Measurements from ENCODE around the gene PIGQ. TPM values are rescaled to one million over a fixed set of nuclear protein-coding genes. Genes with fewer than 3 reads are reported as not detected.

PIGQ gene
- total RNA-seq, 1 experiment from 2014 or later: 72.5 TPM

- H3K27ac ChIP-seq: no peak overlapping the region
- ChIA-PET POLR2A (ENCODE audit: unreplicated experiment) (no interaction called here), CTCF (no interaction called here)
- no peak overlapping the region for H3K4me2 ChIP-seq
- H3K4me3 ChIP-seq: no peak overlapping the region
- no peaks in the 10 kb centered on the region for H3K9me2 ChIP-seq (ENCODE audit: insufficient read depth)
- TF ChIP-seq EZH2 (IDR thresholded peaks at IDR 0.05; ENCODE audit: low read depth): no peak
- no peak for TF ChIP-seq CTCF (conservative IDR thresholded peaks at IDR 0.05)
- peaks cover 19% of the 10 kb centered on the region for H3K79me2 ChIP-seq (ENCODE audit: low read depth)
- H2AFZ ChIP-seq: no peak overlapping the region
- H3K4me1 ChIP-seq (replicated peaks; ENCODE audit: insufficient read depth): peaks cover 18% of the 10 kb centered on the region
- intact Hi-C loops (cut with micrococcal nuclease; ENCODE audit: unreplicated experiment): no loop called here
- no TSS peak for BruUV-seq (replicated peaks)
- H3K27me3 ChIP-seq (ENCODE audit: insufficient read depth, low read depth): no peaks in the 10 kb centered on the region
- no peaks in the 10 kb centered on the region for H3K9me3 ChIP-seq (ENCODE audit: insufficient read depth, low read depth)
- H3K36me3 ChIP-seq (ENCODE audit: low read depth): no peaks in the 10 kb centered on the region
- peaks cover 14% of the 10 kb centered on the region; the same call in 1 of the 2 replicates for H3F3A ChIP-seq (ENCODE audit: insufficient read depth, low read depth)
- 0 out of 2 replicates have a peak, but pooled peaks cover 6% of the 10 kb centered on the region for H4K20me1 ChIP-seq (ENCODE audit: insufficient read depth)
- DNase-seq: no peak
These were observed 62.9 kb downstream of the PIGQ start for GRCh38 chr16:632486-633335.

GRCh38 chr16:633336-634050, 63.7 kb downstream of the PIGQ start:
- H3K79me2 ChIP-seq (ENCODE audit: low read depth): peaks cover 19% of the 10 kb centered on the region
- no peak overlapping the region for H3K27ac ChIP-seq
- TF ChIP-seq CTCF (conservative IDR thresholded peaks at IDR 0.05): no peak
- TF ChIP-seq EZH2 (IDR thresholded peaks at IDR 0.05; ENCODE audit: low read depth): no peak
- H3K36me3 ChIP-seq (ENCODE audit: low read depth): no peaks in the 10 kb centered on the region
- ChIA-PET CTCF (no interaction called here), POLR2A (ENCODE audit: unreplicated experiment) (no interaction called here)
- intact Hi-C loops (cut with micrococcal nuclease; ENCODE audit: unreplicated experiment): no loop called here
- no peaks in the 10 kb centered on the region for H3K27me3 ChIP-seq (ENCODE audit: insufficient read depth, low read depth)
- DNase-seq: no peak
- no peak overlapping the region for H3K4me3 ChIP-seq
- no peaks in the 10 kb centered on the region for H3K9me2 ChIP-seq (ENCODE audit: insufficient read depth)
- no peaks in the 10 kb centered on the region for H3K9me3 ChIP-seq (ENCODE audit: insufficient read depth, low read depth)
- BruUV-seq (replicated peaks): no TSS peak
- no peak overlapping the region for H2AFZ ChIP-seq
- no peak overlapping the region for H3K4me2 ChIP-seq
- H3F3A ChIP-seq (ENCODE audit: insufficient read depth, low read depth): peaks cover 6% of the 10 kb centered on the region; the same call in 1 of the 2 replicates
- H4K20me1 ChIP-seq (ENCODE audit: insufficient read depth): 0 out of 2 replicates have a peak, but pooled peaks cover 6% of the 10 kb centered on the region
- peaks cover 17% of the 10 kb centered on the region; the same call in 1 of the 2 replicates for H3K4me1 ChIP-seq (replicated peaks; ENCODE audit: insufficient read depth)

Small RNA genes within 50 kb of the gene (microRNA-seq; reads per million reads assigned to microRNA genes)
- 5.4 reads per million for gene MIR3176 (ENCODE audit: borderline number of aligned reads, borderline replicate concordance)
- gene MIR5587 (ENCODE audit: borderline number of aligned reads, borderline replicate concordance): not detected

Other genes with a start within 250 kb of the PIGQ start
- gene AXIN1, start 217.2 kb upstream of the PIGQ start, total RNA-seq (2021): 42.0 and 51.2 TPM in 2 replicates
- gene MRPL28, start 199.4 kb upstream of the PIGQ start, total RNA-seq (2021): 130 and 150 TPM in 2 replicates
- 41.4 and 45.6 TPM in 2 replicates for gene PGAP6, start 188.0 kb upstream of the PIGQ start, total RNA-seq (2021)
- gene NME4, start 172.8 kb upstream of the PIGQ start, total RNA-seq (2021): 157 and 159 TPM in 2 replicates
- 65.4 and 78.4 TPM in 2 replicates for gene DECR2, start 168.1 kb upstream of the PIGQ start, total RNA-seq (2021)
- 38.4 and 42.4 TPM in 2 replicates for gene RAB11FIP3, start 144.3 kb upstream of the PIGQ start, total RNA-seq (2021)
- 66.8 and 68.9 TPM in 2 replicates for gene CAPN15, start 42.3 kb upstream of the PIGQ start, total RNA-seq (2021)
- gene PRR35, start 9.6 kb upstream of the PIGQ start, total RNA-seq (2021): 0.35 TPM in 1 of 2 replicates, not detected in the other
- not detected in 2 replicates for gene NHLRC4, start 3.0 kb upstream of the PIGQ start, total RNA-seq (2021)
- gene RAB40C, start 20.1 kb downstream of the PIGQ start, total RNA-seq (2021): 43.6 and 47.1 TPM in 2 replicates
- 6.9 and 9.2 TPM in 2 replicates for gene WFIKKN1, start 61.0 kb downstream of the PIGQ start, total RNA-seq (2021)
- 144 and 158 TPM in 2 replicates for gene METTL26, start 66.3 kb downstream of the PIGQ start, total RNA-seq (2021)
- gene MCRIP2, start 71.9 kb downstream of the PIGQ start, total RNA-seq (2021): 64.2 and 69.6 TPM in 2 replicates
- 118 and 126 TPM in 2 replicates for gene WDR90, start 79.4 kb downstream of the PIGQ start, total RNA-seq (2021)
- gene RHOT2, start 98.2 kb downstream of the PIGQ start, total RNA-seq (2021): 143 and 173 TPM in 2 replicates
- 18.1 and 19.9 TPM in 2 replicates for gene RHBDL1, start 105.7 kb downstream of the PIGQ start, total RNA-seq (2021)
- 174 and 211 TPM in 2 replicates for gene STUB1, start 110.4 kb downstream of the PIGQ start, total RNA-seq (2021)
- 57.4 and 61.6 TPM in 2 replicates for gene JMJD8, start 114.4 kb downstream of the PIGQ start, total RNA-seq (2021)
- gene WDR24, start 120.4 kb downstream of the PIGQ start, total RNA-seq (2021): 23.9 and 33.6 TPM in 2 replicates
- 22.2 and 24.0 TPM in 2 replicates for gene FBXL16, start 135.8 kb downstream of the PIGQ start, total RNA-seq (2021)
- 77.5 and 88.5 TPM in 2 replicates for gene METRN, start 145.2 kb downstream of the PIGQ start, total RNA-seq (2021)
- 55.0 and 102 TPM in 2 replicates for gene ANTKMT, start 151.2 kb downstream of the PIGQ start, total RNA-seq (2021)
- 4.2 and 6.4 TPM in 2 replicates for gene CCDC78, start 156.5 kb downstream of the PIGQ start, total RNA-seq (2021)
- 31.0 and 57.6 TPM in 2 replicates for gene HAGHL, start 157.1 kb downstream of the PIGQ start, total RNA-seq (2021)
- 44.2 and 45.8 TPM in 2 replicates for gene CIAO3, start 171.0 kb downstream of the PIGQ start, total RNA-seq (2021)
- gene MSLN, start 190.8 kb downstream of the PIGQ start, total RNA-seq (2021): 59.9 and 86.4 TPM in 2 replicates
- gene RPUSD1, start 218.4 kb downstream of the PIGQ start, total RNA-seq (2021): 53.3 and 56.7 TPM in 2 replicates
- gene CHTF18, start 218.7 kb downstream of the PIGQ start, total RNA-seq (2021): 67.7 and 77.8 TPM in 2 replicates
- not detected in 2 replicates for gene GNG13, start 230.8 kb downstream of the PIGQ start, total RNA-seq (2021)

All from PC-9 (cell line).